SK-N-SH (cell line): ENCODE data around the gene IL18RAP. TPM values are rescaled to one million over a fixed set of nuclear protein-coding genes. Genes with fewer than 3 reads are reported as not detected.

Experiments
- CTCF ChIA-PET: fragments of 300-600, 350-600 bp; formaldehyde crosslinking; extraction: SDS; loops from one replicate; lab custom pipeline; 2021; lab: Yijun Ruan, JAX
- POLR2A ChIA-PET: fragments of 350-600 bp; sonication (Branson Sonifier 250); formaldehyde crosslinking; extraction: SDS; loops from one replicate; lab custom pipeline; 2020; ENCODE audit warnings: antibody characterized with exemption, inconsistent platforms; lab: Yijun Ruan, JAX
- DNase-seq: peaks from one replicate; pipeline ENCODE4 v3.0.0; 2012
- H2AFZ ChIP-seq: fragments of 200-600 bp; sonication (generic); 2 replicates; pipeline ENCODE4 v1.8.1; 2016; ENCODE audit warnings: antibody characterized with exemption, mild to moderate bottlenecking, low read depth
- H3F3A ChIP-seq: fragments of 200-600 bp; sonication (generic); replicated peaks from 2 replicates; pipeline ENCODE3; 2016; ENCODE audit warnings: antibody characterized with exemption, mild to moderate bottlenecking; ENCODE audit not compliant: insufficient read depth
- H3K27ac ChIP-seq, 2 experiments: fragments of 200-500 bp in 1 of 2; fragments of 200-600 bp in 1 of 2; sonication (Bioruptor generic) in 1 of 2; sonication (generic), shearing (Covaris generic) in 1 of 2; 2 replicates each; pipeline versions ENCODE4 v1.5.1 to v1.6.1; 2014 to 2016; ENCODE audit warnings: low read depth in 2 of 2, inconsistent platforms in 1 of 2, low read length in 1 of 2, mild to moderate bottlenecking in 1 of 2, mixed read lengths in 1 of 2
- H3K27me3 ChIP-seq: fragments of 200-600 bp; sonication (generic), shearing (Covaris generic); 2 replicates; pipeline ENCODE4 v1.6.1; 2016; ENCODE audit warnings: mixed run types; ENCODE audit not compliant: insufficient read depth
- H3K36me3 ChIP-seq, 2 experiments: fragments of 200-500 bp in 1 of 2; fragments of 200-600 bp in 1 of 2; sonication (Bioruptor generic) in 1 of 2; sonication (generic) in 1 of 2; replicated peaks in 1 of 2; 2 replicates each; pipeline versions ENCODE3 to v1.5.1; 2014 to 2016; ENCODE audit warnings: low read length in 1 of 2, mild to moderate bottlenecking in 1 of 2; ENCODE audit not compliant: insufficient read depth in 2 of 2, control insufficient read depth in 1 of 2
- H3K4me1 ChIP-seq, 2 experiments: fragments of 200-500 bp in 1 of 2; fragments of 200-600 bp in 1 of 2; sonication (Bioruptor generic) in 1 of 2; sonication (generic), shearing (Covaris generic) in 1 of 2; 2 replicates each; pipeline versions ENCODE4 v1.5.1 to v1.6.1; 2014 to 2016; ENCODE audit warnings: low read depth in 1 of 2, low read length in 1 of 2, mixed run types in 1 of 2; ENCODE audit not compliant: insufficient read depth in 2 of 2, control insufficient read depth in 1 of 2
- H3K4me2 ChIP-seq: fragments of 200-600 bp; sonication (generic), shearing (Covaris generic); 2 replicates; pipeline ENCODE4 v1.6.1; 2017; ENCODE audit warnings: mixed run types
- H3K4me3 ChIP-seq, 2 experiments: fragments of 200-500 bp in 1 of 2; fragments of 200-600 bp in 1 of 2; sonication (Bioruptor generic) in 1 of 2; sonication (generic), shearing (Covaris generic) in 1 of 2; 2 replicates each; pipeline versions ENCODE4 v1.5.1 to v1.8.1; 2014 to 2016; ENCODE audit warnings: low read depth in 2 of 2, inconsistent platforms in 1 of 2, low read length in 1 of 2, mild to moderate bottlenecking in 1 of 2, mixed read lengths in 1 of 2, moderate library complexity in 1 of 2
- H3K79me2 ChIP-seq: fragments of 200-600 bp; sonication (generic); 2 replicates; pipeline ENCODE4 v1.8.1; 2017; ENCODE audit warnings: mild to moderate bottlenecking; ENCODE audit not compliant: insufficient read depth
- H3K9ac ChIP-seq: fragments of 200-600 bp; sonication (generic); 2 replicates; pipeline ENCODE4 v1.6.1; 2017; ENCODE audit warnings: mixed run types
- H3K9me2 ChIP-seq: fragments of 200-600 bp; sonication (generic); 2 replicates; pipeline ENCODE4 v1.6.1; 2017; ENCODE audit warnings: mixed run types
- H3K9me3 ChIP-seq: fragments of 200-600 bp; sonication (generic); 2 replicates; pipeline ENCODE4 v1.6.1; 2017; ENCODE audit warnings: mixed run types, mild to moderate bottlenecking, moderate library complexity
- H4K20me1 ChIP-seq: fragments of 200-600 bp; sonication (generic); 2 replicates; pipeline ENCODE4 v1.6.1; 2017; ENCODE audit warnings: mild to moderate bottlenecking, mixed run types; ENCODE audit not compliant: insufficient read depth
- CHD2 ChIP-seq: fragments of 150-350 bp; IDR thresholded peaks from 2 replicates; pipeline ENCODE4 v1.6.1; 2018; ENCODE audit warnings: low read length; ENCODE audit not compliant: partially characterized antibody
- FOSL2 ChIP-seq: IDR thresholded peaks from 2 replicates; pipeline ENCODE4 v1.4.0; 2012; ENCODE audit warnings: low read depth, mild to moderate bottlenecking, moderate library complexity, borderline replicate concordance
- FOXJ3 ChIP-seq: sonication (generic); formaldehyde crosslinking; IDR thresholded peaks from 2 replicates; pipeline ENCODE4 v1.5.1; 2020; ENCODE audit warnings: mild to moderate bottlenecking, missing genetic modification reagents
- GABPA ChIP-seq: IDR thresholded peaks from 2 replicates; pipeline ENCODE4 v1.4.0; 2012; ENCODE audit warnings: low read depth, mild to moderate bottlenecking
- NFIC ChIP-seq: IDR thresholded peaks from 2 replicates; pipeline ENCODE4 v1.4.0; 2012; ENCODE audit warnings: borderline replicate concordance
- NRF1 ChIP-seq: IDR thresholded peaks from 2 replicates; pipeline ENCODE4 v1.6.1; 2012; ENCODE audit warnings: low read depth, mild to moderate bottlenecking, low read length
- RAD21 ChIP-seq: IDR thresholded peaks from 2 replicates; pipeline ENCODE4 v1.6.1; 2012; ENCODE audit warnings: mild to moderate bottlenecking, low read length
- RCOR1 ChIP-seq: fragments of 150-350 bp; IDR thresholded peaks from 2 replicates; pipeline ENCODE4 v1.6.1; 2017; ENCODE audit warnings: antibody characterized with exemption, low read length
- REST ChIP-seq: IDR thresholded peaks from 2 replicates; pipeline ENCODE4 v1.6.1; 2012; ENCODE audit warnings: mild to moderate bottlenecking, low read depth, low read length, moderate library complexity
- RFX5 ChIP-seq: IDR thresholded peaks from 2 replicates; pipeline ENCODE4 v1.6.1; 2012; ENCODE audit warnings: mild to moderate bottlenecking, improper control_type of control experiment, low read length
- RXRA ChIP-seq: IDR thresholded peaks from 2 replicates; pipeline ENCODE4 v1.4.0; 2012; ENCODE audit warnings: low read depth, mild to moderate bottlenecking, borderline replicate concordance
- SIN3A ChIP-seq: IDR thresholded peaks from 2 replicates; pipeline ENCODE4 v1.6.1; 2012; ENCODE audit warnings: low read depth, mild to moderate bottlenecking, low read length, moderate library complexity, borderline replicate concordance
- SMC3 ChIP-seq: IDR thresholded peaks from 2 replicates; pipeline ENCODE4 v1.6.1; 2012; ENCODE audit warnings: low read depth, low read length, improper control_type of control experiment
- TCF12 ChIP-seq: IDR thresholded peaks from 2 replicates; pipeline ENCODE4 v1.4.0; 2012
- TEAD4 ChIP-seq: IDR thresholded peaks from 2 replicates; pipeline ENCODE4 v1.4.0; 2012; ENCODE audit warnings: mild to moderate bottlenecking, borderline replicate concordance; ENCODE audit not compliant: insufficient read depth
- USF2 ChIP-seq: fragments of 150-350 bp; IDR thresholded peaks from 2 replicates; pipeline ENCODE4 v1.6.1; 2017; ENCODE audit warnings: antibody characterized with exemption, low read length, low read depth, borderline replicate concordance
- WGBS: methylation state at CpG from one replicate; pipeline ENCODE4 v1.1.6; 2017; ENCODE audit warnings: low lambda C conversion rate; 5-methylcytosine and 5-hydroxymethylcytosine counted together
- polyA plus RNA-seq, 3 experiments: library from polyadenylated mRNA; depleted of rRNA; stranded (reverse); fragments of >200 nt; gene quantifications; 2 replicates each; pipeline ENCODE4 v1.2.3, GENCODE V29; 2012

The IL18RAP gene
- polyA plus RNA-seq, 1 of the 3 experiments (the other 2 are of a cell fraction) = not detected

GRCh38 chr2:102391565-102391964, 31.4 kb upstream of the IL18RAP start (continued):
- TF ChIP-seq FOSL2 (no peak), TCF12 (no peak), FOXJ3 (CRISPR knock-in tag) (no peak), CHD2 (no peak), NFIC (no peak), NRF1 (no peak), RCOR1 (no peak), SMC3 (no peak), RXRA (no peak)

- no peaks in the 10 kb centered on the region for H3K9me3 ChIP-seq
- H3K4me2 ChIP-seq = no peak overlapping the region
- H3K79me2 ChIP-seq = no peaks in the 10 kb centered on the region
- no peaks in the 10 kb centered on the region for H3F3A ChIP-seq
- no peak overlapping the region for H3K27ac ChIP-seq
- H3K4me1 ChIP-seq = no peaks in the 10 kb centered on the region
- TF ChIP-seq RCOR1 = no peak
- TF ChIP-seq RXRA = no peak
- TF ChIP-seq SIN3A = no peak
- no peak for TF ChIP-seq RAD21
- no peak for TF ChIP-seq RFX5
- POLR2A ChIA-PET = no interaction called here
- H3K36me3 ChIP-seq = no peaks in the 10 kb centered on the region
- H3K9me2 ChIP-seq = no peaks in the 10 kb centered on the region
- no peak for DNase-seq
- no peak overlapping the region for H3K4me3 ChIP-seq
- CTCF ChIA-PET = no interaction called here
- H3K9ac ChIP-seq = no peak overlapping the region
- peaks cover 5% of the 10 kb centered on the region; the same call in 1 of the 2 replicates for H3K27me3 ChIP-seq
- WGBS = 14% methylated on average over 3 of the region's 3 CpGs
- no peaks in the 10 kb centered on the region for H4K20me1 ChIP-seq
- H2AFZ ChIP-seq = no peak overlapping the region
Measured at GRCh38 chr2:102392096-102392495, 30.9 kb upstream of the IL18RAP start.

- Histone ChIP-seq H2AFZ (no peak overlapping the region), H3K4me3 (no peak overlapping the region), H3K4me1 (no peaks in the 10 kb centered on the region), H4K20me1 (no peaks in the 10 kb centered on the region), H3K27me3 (peaks cover 5% of the 10 kb centered on the region; the same call in 1 of the 2 replicates), H3K9me3 (no peaks in the 10 kb centered on the region), H3K4me2 (no peak overlapping the region), H3K27ac (no peak overlapping the region), H3F3A (no peaks in the 10 kb centered on the region), H3K9ac (no peak overlapping the region), H3K9me2 (no peaks in the 10 kb centered on the region), H3K36me3 (no peaks in the 10 kb centered on the region), H3K79me2 (no peaks in the 10 kb centered on the region)
- TF ChIP-seq NFIC (no peak), TCF12 (no peak), USF2 (no peak), FOSL2 (no peak), TEAD4 (no peak), REST (no peak), NRF1 (no peak), GABPA (no peak), RCOR1 (no peak)
- ChIA-PET POLR2A (no interaction called here), CTCF (no interaction called here)
- no peak for DNase-seq
- 2% methylated on average over 1 of the region's 1 CpG for WGBS
Measured at GRCh38 chr2:102392942-102393341, 30.0 kb upstream of the IL18RAP start.
